SK-N-SH (cell line): ENCODE results near the gene ZNF784. TPM values are rescaled to one million over a fixed set of nuclear protein-coding genes. Genes with fewer than 3 reads are reported as not detected.

Experiments
- CTCF ChIA-PET: fragments of 300-600, 350-600 bp; formaldehyde crosslinking; extraction: SDS; loops from one replicate; lab custom pipeline; 2021; lab: Yijun Ruan, JAX
- POLR2A ChIA-PET: fragments of 350-600 bp; sonication (Branson Sonifier 250); formaldehyde crosslinking; extraction: SDS; loops from one replicate; lab custom pipeline; 2020; ENCODE audit warnings: antibody characterized with exemption, inconsistent platforms; lab: Yijun Ruan, JAX
- DNase-seq: peaks from one replicate; pipeline ENCODE4 v3.0.0; 2012
- H2AFZ ChIP-seq: fragments of 200-600 bp; sonication (generic); 2 replicates; pipeline ENCODE4 v1.8.1; 2016; ENCODE audit warnings: antibody characterized with exemption, mild to moderate bottlenecking, low read depth
- H3F3A ChIP-seq: fragments of 200-600 bp; sonication (generic); replicated peaks from 2 replicates; pipeline ENCODE3; 2016; ENCODE audit warnings: antibody characterized with exemption, mild to moderate bottlenecking; ENCODE audit not compliant: insufficient read depth
- H3K27ac ChIP-seq, 2 experiments: fragments of 200-500 bp in 1 of 2; fragments of 200-600 bp in 1 of 2; sonication (Bioruptor generic) in 1 of 2; sonication (generic), shearing (Covaris generic) in 1 of 2; 2 replicates each; pipeline versions ENCODE4 v1.5.1 to v1.6.1; 2014 to 2016; ENCODE audit warnings: low read depth in 2 of 2, inconsistent platforms in 1 of 2, low read length in 1 of 2, mild to moderate bottlenecking in 1 of 2, mixed read lengths in 1 of 2
- H3K27me3 ChIP-seq: fragments of 200-600 bp; sonication (generic), shearing (Covaris generic); 2 replicates; pipeline ENCODE4 v1.6.1; 2016; ENCODE audit warnings: mixed run types; ENCODE audit not compliant: insufficient read depth
- H3K36me3 ChIP-seq, 2 experiments: fragments of 200-500 bp in 1 of 2; fragments of 200-600 bp in 1 of 2; sonication (Bioruptor generic) in 1 of 2; sonication (generic) in 1 of 2; replicated peaks in 1 of 2; 2 replicates each; pipeline versions ENCODE3 to v1.5.1; 2014 to 2016; ENCODE audit warnings: low read length in 1 of 2, mild to moderate bottlenecking in 1 of 2; ENCODE audit not compliant: insufficient read depth in 2 of 2, control insufficient read depth in 1 of 2
- H3K4me1 ChIP-seq, 2 experiments: fragments of 200-500 bp in 1 of 2; fragments of 200-600 bp in 1 of 2; sonication (Bioruptor generic) in 1 of 2; sonication (generic), shearing (Covaris generic) in 1 of 2; 2 replicates each; pipeline versions ENCODE4 v1.5.1 to v1.6.1; 2014 to 2016; ENCODE audit warnings: low read depth in 1 of 2, low read length in 1 of 2, mixed run types in 1 of 2; ENCODE audit not compliant: insufficient read depth in 2 of 2, control insufficient read depth in 1 of 2
- H3K4me2 ChIP-seq: fragments of 200-600 bp; sonication (generic), shearing (Covaris generic); 2 replicates; pipeline ENCODE4 v1.6.1; 2017; ENCODE audit warnings: mixed run types
- H3K4me3 ChIP-seq, 2 experiments: fragments of 200-500 bp in 1 of 2; fragments of 200-600 bp in 1 of 2; sonication (Bioruptor generic) in 1 of 2; sonication (generic), shearing (Covaris generic) in 1 of 2; 2 replicates each; pipeline versions ENCODE4 v1.5.1 to v1.8.1; 2014 to 2016; ENCODE audit warnings: low read depth in 2 of 2, inconsistent platforms in 1 of 2, low read length in 1 of 2, mild to moderate bottlenecking in 1 of 2, mixed read lengths in 1 of 2, moderate library complexity in 1 of 2
- H3K79me2 ChIP-seq: fragments of 200-600 bp; sonication (generic); 2 replicates; pipeline ENCODE4 v1.8.1; 2017; ENCODE audit warnings: mild to moderate bottlenecking; ENCODE audit not compliant: insufficient read depth
- H3K9ac ChIP-seq: fragments of 200-600 bp; sonication (generic); 2 replicates; pipeline ENCODE4 v1.6.1; 2017; ENCODE audit warnings: mixed run types
- H3K9me2 ChIP-seq: fragments of 200-600 bp; sonication (generic); 2 replicates; pipeline ENCODE4 v1.6.1; 2017; ENCODE audit warnings: mixed run types
- H3K9me3 ChIP-seq: fragments of 200-600 bp; sonication (generic); 2 replicates; pipeline ENCODE4 v1.6.1; 2017; ENCODE audit warnings: mixed run types, mild to moderate bottlenecking, moderate library complexity
- H4K20me1 ChIP-seq: fragments of 200-600 bp; sonication (generic); 2 replicates; pipeline ENCODE4 v1.6.1; 2017; ENCODE audit warnings: mild to moderate bottlenecking, mixed run types; ENCODE audit not compliant: insufficient read depth
- CHD2 ChIP-seq: fragments of 150-350 bp; IDR thresholded peaks from 2 replicates; pipeline ENCODE4 v1.6.1; 2018; ENCODE audit warnings: low read length; ENCODE audit not compliant: partially characterized antibody
- EZH2phosphoT487 ChIP-seq: fragments of 200-600 bp; sonication (generic); IDR thresholded peaks from 2 replicates; pipeline ENCODE4 v1.6.1; 2017; ENCODE audit warnings: low read depth, mixed run types, mild to moderate bottlenecking, antibody characterized with exemption, moderate library complexity, borderline replicate concordance
- FOSL2 ChIP-seq: IDR thresholded peaks from 2 replicates; pipeline ENCODE4 v1.4.0; 2012; ENCODE audit warnings: low read depth, mild to moderate bottlenecking, moderate library complexity, borderline replicate concordance
- FOXJ3 ChIP-seq: sonication (generic); formaldehyde crosslinking; IDR thresholded peaks from 2 replicates; pipeline ENCODE4 v1.5.1; 2020; ENCODE audit warnings: mild to moderate bottlenecking, missing genetic modification reagents
- GATA2 ChIP-seq: sonication (generic); formaldehyde crosslinking; IDR thresholded peaks from 2 replicates; pipeline ENCODE4 v1.5.0; 2020; ENCODE audit warnings: mild to moderate bottlenecking, missing genetic modification reagents
- MEF2A ChIP-seq: IDR thresholded peaks from 2 replicates; pipeline ENCODE4 v1.4.0; 2012; ENCODE audit warnings: low read depth, borderline replicate concordance
- MXI1 ChIP-seq: IDR thresholded peaks from 2 replicates; pipeline ENCODE4 v1.6.1; 2012; ENCODE audit warnings: mild to moderate bottlenecking, low read depth, low read length, improper control_type of control experiment
- NFIC ChIP-seq: IDR thresholded peaks from 2 replicates; pipeline ENCODE4 v1.4.0; 2012; ENCODE audit warnings: borderline replicate concordance
- POLR2AphosphoS5 ChIP-seq: IDR thresholded peaks from 2 replicates; pipeline ENCODE4 v1.6.1; 2012; ENCODE audit warnings: low read depth, low read length
- RCOR1 ChIP-seq: fragments of 150-350 bp; IDR thresholded peaks from 2 replicates; pipeline ENCODE4 v1.6.1; 2017; ENCODE audit warnings: antibody characterized with exemption, low read length
- RFX5 ChIP-seq: IDR thresholded peaks from 2 replicates; pipeline ENCODE4 v1.6.1; 2012; ENCODE audit warnings: mild to moderate bottlenecking, improper control_type of control experiment, low read length
- RXRA ChIP-seq: IDR thresholded peaks from 2 replicates; pipeline ENCODE4 v1.4.0; 2012; ENCODE audit warnings: low read depth, mild to moderate bottlenecking, borderline replicate concordance
- TAF1 ChIP-seq: IDR thresholded peaks from 2 replicates; pipeline ENCODE4 v1.6.1; 2012; ENCODE audit warnings: low read depth, mild to moderate bottlenecking, low read length, moderate library complexity, borderline replicate concordance
- TEAD4 ChIP-seq: IDR thresholded peaks from 2 replicates; pipeline ENCODE4 v1.4.0; 2012; ENCODE audit warnings: mild to moderate bottlenecking, borderline replicate concordance; ENCODE audit not compliant: insufficient read depth
- YY1 ChIP-seq: IDR thresholded peaks from 2 replicates; pipeline ENCODE4 v1.4.0; 2012; ENCODE audit warnings: low read depth, mild to moderate bottlenecking
- WGBS: methylation state at CpG from one replicate; pipeline ENCODE4 v1.1.6; 2017; ENCODE audit warnings: low lambda C conversion rate; 5-methylcytosine and 5-hydroxymethylcytosine counted together
- polyA plus RNA-seq, 3 experiments: library from polyadenylated mRNA; depleted of rRNA; stranded (reverse); fragments of >200 nt; gene quantifications; 2 replicates each; pipeline ENCODE4 v1.2.3, GENCODE V29; 2012
- TF ChIP-seq, protein P1 (sequence below): fragments of 150-350 bp; IDR thresholded peaks from 2 replicates; pipeline ENCODE4 v1.6.1; 2017; ENCODE audit warnings: antibody characterized with exemption, low read length, low read depth, borderline replicate concordance
- TF ChIP-seq, protein P2 (sequence below): IDR thresholded peaks from 2 replicates; pipeline ENCODE4 v1.6.1; 2012; ENCODE audit warnings: mild to moderate bottlenecking, low read depth, low read length, moderate library complexity
- TF ChIP-seq, protein P3 (sequence below): fragments of 200-600 bp; sonication (generic); IDR thresholded peaks from 2 replicates; pipeline ENCODE4 v1.6.1; 2017; ENCODE audit warnings: antibody characterized with exemption, mild to moderate bottlenecking, moderate library complexity
- TF ChIP-seq, protein P4 (sequence below): fragments of 150-350 bp; IDR thresholded peaks from 2 replicates; pipeline ENCODE4 v1.6.1; 2016; ENCODE audit warnings: mild to moderate bottlenecking, low read depth, low read length
- TF ChIP-seq, protein P5 (sequence below): IDR thresholded peaks from 2 replicates; pipeline ENCODE4 v1.4.0; 2012; ENCODE audit warnings: low read depth, borderline replicate concordance

The ZNF784 gene
- polyA plus RNA-seq, 1 of the 3 experiments (the other 2 are of a cell fraction): 5.5 TPM

DNA sequence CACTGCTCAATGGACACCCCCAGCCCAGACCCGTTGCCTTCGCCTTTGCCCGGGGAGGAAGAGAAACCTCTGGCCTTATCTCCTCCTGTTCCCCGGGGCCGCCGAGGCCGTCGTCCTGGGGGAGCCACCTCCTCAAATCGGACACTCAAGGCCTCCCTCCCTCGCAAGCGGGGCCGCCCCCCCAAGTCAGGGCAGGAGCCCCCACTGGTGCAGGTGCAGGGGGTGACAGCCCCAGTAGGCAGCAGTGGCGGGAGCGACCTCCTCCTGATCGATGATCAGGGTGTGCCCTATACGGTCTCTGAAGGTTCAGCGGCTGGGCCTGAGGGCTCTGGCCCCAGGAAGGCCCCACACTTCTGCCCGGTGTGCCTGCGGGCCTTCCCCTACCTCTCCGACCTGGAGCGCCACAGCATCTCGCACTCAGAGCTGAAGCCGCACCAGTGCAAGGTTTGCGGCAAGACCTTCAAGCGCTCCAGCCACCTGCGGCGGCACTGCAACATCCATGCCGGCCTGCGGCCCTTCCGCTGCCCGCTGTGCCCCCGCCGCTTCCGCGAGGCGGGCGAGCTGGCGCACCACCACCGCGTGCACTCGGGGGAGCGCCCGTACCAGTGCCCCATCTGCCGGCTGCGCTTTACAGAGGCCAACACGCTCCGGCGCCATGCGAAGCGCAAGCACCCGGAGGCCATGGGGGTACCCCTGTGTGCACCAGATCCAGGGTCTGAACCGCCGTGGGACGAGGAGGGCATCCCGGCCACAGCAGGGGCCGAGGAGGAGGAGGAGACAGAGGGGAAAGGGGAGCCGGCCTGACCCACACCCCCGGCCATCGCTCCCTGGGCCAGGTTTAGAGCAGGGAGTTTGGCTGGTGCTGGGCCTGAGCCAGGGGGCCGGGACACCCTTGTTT is 22.0 kb downstream of the ZNF784 start:
- no peak overlapping the region for H3K9ac ChIP-seq
- peaks cover 30% of the 10 kb centered on the region for H3F3A ChIP-seq
- no peaks in the 10 kb centered on the region for H3K27me3 ChIP-seq
- peaks cover 0 to 2% of the 10 kb centered on the region in 2 experiments for H3K36me3 ChIP-seq
- H3K9me3 ChIP-seq: no peaks in the 10 kb centered on the region
- no peak overlapping the region for H3K4me2 ChIP-seq
- H3K4me1 ChIP-seq: peaks cover 9 to 24% of the 10 kb centered on the region in 2 experiments; a peak in 3 of 4 replicates
- H3K4me3 ChIP-seq: no peak overlapping the region
- H3K79me2 ChIP-seq: peaks cover 36% of the 10 kb centered on the region
- H2AFZ ChIP-seq: no peak overlapping the region
- DNase-seq: no peak
- H3K27ac ChIP-seq: peak overlapping the region in 1 of 2 experiments; percentile 98; a peak in 1 of 4 replicates
- ChIA-PET POLR2A (no interaction called here), CTCF (interaction anchor here (1.8 kb wide), 1 partner anchor 461 kb away, joined by 5 read pairs; no protein-coding TSS in a partner anchor)
- peaks cover 8% of the 10 kb centered on the region; the same call in 1 of the 2 replicates for H4K20me1 ChIP-seq
- H3K9me2 ChIP-seq: no peaks in the 10 kb centered on the region
- TF ChIP-seq, protein P1, sequence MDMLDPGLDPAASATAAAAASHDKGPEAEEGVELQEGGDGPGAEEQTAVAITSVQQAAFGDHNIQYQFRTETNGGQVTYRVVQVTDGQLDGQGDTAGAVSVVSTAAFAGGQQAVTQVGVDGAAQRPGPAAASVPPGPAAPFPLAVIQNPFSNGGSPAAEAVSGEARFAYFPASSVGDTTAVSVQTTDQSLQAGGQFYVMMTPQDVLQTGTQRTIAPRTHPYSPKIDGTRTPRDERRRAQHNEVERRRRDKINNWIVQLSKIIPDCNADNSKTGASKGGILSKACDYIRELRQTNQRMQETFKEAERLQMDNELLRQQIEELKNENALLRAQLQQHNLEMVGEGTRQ: no peak
- TF ChIP-seq, protein P2, sequence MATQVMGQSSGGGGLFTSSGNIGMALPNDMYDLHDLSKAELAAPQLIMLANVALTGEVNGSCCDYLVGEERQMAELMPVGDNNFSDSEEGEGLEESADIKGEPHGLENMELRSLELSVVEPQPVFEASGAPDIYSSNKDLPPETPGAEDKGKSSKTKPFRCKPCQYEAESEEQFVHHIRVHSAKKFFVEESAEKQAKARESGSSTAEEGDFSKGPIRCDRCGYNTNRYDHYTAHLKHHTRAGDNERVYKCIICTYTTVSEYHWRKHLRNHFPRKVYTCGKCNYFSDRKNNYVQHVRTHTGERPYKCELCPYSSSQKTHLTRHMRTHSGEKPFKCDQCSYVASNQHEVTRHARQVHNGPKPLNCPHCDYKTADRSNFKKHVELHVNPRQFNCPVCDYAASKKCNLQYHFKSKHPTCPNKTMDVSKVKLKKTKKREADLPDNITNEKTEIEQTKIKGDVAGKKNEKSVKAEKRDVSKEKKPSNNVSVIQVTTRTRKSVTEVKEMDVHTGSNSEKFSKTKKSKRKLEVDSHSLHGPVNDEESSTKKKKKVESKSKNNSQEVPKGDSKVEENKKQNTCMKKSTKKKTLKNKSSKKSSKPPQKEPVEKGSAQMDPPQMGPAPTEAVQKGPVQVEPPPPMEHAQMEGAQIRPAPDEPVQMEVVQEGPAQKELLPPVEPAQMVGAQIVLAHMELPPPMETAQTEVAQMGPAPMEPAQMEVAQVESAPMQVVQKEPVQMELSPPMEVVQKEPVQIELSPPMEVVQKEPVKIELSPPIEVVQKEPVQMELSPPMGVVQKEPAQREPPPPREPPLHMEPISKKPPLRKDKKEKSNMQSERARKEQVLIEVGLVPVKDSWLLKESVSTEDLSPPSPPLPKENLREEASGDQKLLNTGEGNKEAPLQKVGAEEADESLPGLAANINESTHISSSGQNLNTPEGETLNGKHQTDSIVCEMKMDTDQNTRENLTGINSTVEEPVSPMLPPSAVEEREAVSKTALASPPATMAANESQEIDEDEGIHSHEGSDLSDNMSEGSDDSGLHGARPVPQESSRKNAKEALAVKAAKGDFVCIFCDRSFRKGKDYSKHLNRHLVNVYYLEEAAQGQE: no peak
- TF ChIP-seq NFIC (no peak), RXRA (no peak), POLR2AphosphoS5 (no peak), GATA2 (CRISPR knock-in tag) (no peak), TEAD4 (no peak), TAF1 (no peak), MXI1 (no peak), CHD2 (no peak), EZH2phosphoT487 (no peak), RCOR1 (no peak), FOSL2 (no peak), FOXJ3 (CRISPR knock-in tag) (no peak), MEF2A (no peak), RFX5 (no peak), YY1 (no peak)
- TF ChIP-seq, protein P3, sequence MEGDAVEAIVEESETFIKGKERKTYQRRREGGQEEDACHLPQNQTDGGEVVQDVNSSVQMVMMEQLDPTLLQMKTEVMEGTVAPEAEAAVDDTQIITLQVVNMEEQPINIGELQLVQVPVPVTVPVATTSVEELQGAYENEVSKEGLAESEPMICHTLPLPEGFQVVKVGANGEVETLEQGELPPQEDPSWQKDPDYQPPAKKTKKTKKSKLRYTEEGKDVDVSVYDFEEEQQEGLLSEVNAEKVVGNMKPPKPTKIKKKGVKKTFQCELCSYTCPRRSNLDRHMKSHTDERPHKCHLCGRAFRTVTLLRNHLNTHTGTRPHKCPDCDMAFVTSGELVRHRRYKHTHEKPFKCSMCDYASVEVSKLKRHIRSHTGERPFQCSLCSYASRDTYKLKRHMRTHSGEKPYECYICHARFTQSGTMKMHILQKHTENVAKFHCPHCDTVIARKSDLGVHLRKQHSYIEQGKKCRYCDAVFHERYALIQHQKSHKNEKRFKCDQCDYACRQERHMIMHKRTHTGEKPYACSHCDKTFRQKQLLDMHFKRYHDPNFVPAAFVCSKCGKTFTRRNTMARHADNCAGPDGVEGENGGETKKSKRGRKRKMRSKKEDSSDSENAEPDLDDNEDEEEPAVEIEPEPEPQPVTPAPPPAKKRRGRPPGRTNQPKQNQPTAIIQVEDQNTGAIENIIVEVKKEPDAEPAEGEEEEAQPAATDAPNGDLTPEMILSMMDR: no peak
- TF ChIP-seq, protein P4, sequence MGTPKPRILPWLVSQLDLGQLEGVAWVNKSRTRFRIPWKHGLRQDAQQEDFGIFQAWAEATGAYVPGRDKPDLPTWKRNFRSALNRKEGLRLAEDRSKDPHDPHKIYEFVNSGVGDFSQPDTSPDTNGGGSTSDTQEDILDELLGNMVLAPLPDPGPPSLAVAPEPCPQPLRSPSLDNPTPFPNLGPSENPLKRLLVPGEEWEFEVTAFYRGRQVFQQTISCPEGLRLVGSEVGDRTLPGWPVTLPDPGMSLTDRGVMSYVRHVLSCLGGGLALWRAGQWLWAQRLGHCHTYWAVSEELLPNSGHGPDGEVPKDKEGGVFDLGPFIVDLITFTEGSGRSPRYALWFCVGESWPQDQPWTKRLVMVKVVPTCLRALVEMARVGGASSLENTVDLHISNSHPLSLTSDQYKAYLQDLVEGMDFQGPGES: no peak
- TF ChIP-seq, protein P5, sequence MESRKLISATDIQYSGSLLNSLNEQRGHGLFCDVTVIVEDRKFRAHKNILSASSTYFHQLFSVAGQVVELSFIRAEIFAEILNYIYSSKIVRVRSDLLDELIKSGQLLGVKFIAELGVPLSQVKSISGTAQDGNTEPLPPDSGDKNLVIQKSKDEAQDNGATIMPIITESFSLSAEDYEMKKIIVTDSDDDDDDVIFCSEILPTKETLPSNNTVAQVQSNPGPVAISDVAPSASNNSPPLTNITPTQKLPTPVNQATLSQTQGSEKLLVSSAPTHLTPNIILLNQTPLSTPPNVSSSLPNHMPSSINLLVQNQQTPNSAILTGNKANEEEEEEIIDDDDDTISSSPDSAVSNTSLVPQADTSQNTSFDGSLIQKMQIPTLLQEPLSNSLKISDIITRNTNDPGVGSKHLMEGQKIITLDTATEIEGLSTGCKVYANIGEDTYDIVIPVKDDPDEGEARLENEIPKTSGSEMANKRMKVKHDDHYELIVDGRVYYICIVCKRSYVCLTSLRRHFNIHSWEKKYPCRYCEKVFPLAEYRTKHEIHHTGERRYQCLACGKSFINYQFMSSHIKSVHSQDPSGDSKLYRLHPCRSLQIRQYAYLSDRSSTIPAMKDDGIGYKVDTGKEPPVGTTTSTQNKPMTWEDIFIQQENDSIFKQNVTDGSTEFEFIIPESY: no peak
- 98% methylated on average over 44 of the region's 60 CpGs for WGBS
